GM18873 (cell line): ENCODE results near the gene FBRSL1.
"Not testable (repeated sequence)": the region's sequence is repeated elsewhere in the genome, so short reads cannot be mapped to it uniquely, and the experiment has no call there.

Source experiments
- ATAC-seq: cut with Tn5 transposase; IDR thresholded peaks from one replicate; pipeline ENCODE4 v1.9.1; 2021; ENCODE audit warnings: mild to moderate bottlenecking, moderate library complexity, moderate number of reproducible peaks; ENCODE audit not compliant: unreplicated experiment, low FRiP score

FBRSL1 gene

GRCh38 chr12:132489602-132490266, at the start of gene FBRSL1:
TSS of gene FBRSL1 (plus strand) at chr12:132490151.
- ATAC-seq, result peak; percentile 43

- not testable (repeated sequence) for ATAC-seq
Measured at GRCh38 chr12:132440420-132440819, 49.5 kb upstream of the FBRSL1 start.

- ATAC-seq, result no peak
Measured at GRCh38 chr12:132441871-132442863, 47.8 kb upstream of the FBRSL1 start.

GRCh38 chr12:132443091-132443490, 46.9 kb upstream of the FBRSL1 start:
- ATAC-seq, result no peak

GRCh38 chr12:132444283-132444682, 45.7 kb upstream of the FBRSL1 start:
- ATAC-seq, result no peak

GRCh38 chr12:132444957-132445883, 44.7 kb upstream of the FBRSL1 start:
- ATAC-seq, result no peak

- ATAC-seq, result no peak
Measured at GRCh38 chr12:132445884-132446632, 43.9 kb upstream of the FBRSL1 start.

- ATAC-seq, result no peak
Measured at GRCh38 chr12:132446633-132447326, 43.2 kb upstream of the FBRSL1 start.

GRCh38 chr12:132447327-132447720, 42.6 kb upstream of the FBRSL1 start:
- ATAC-seq, result no peak

GRCh38 chr12:132447731-132448462, 42.1 kb upstream of the FBRSL1 start:
- ATAC-seq, result no peak

GRCh38 chr12:132448463-132448820, 41.5 kb upstream of the FBRSL1 start:
- ATAC-seq, result no peak

- peak; percentile 57 for ATAC-seq
Measured at GRCh38 chr12:132449565-132450417, 40.2 kb upstream of the FBRSL1 start.

- no peak for ATAC-seq
Measured at GRCh38 chr12:132450418-132451171, 39.4 kb upstream of the FBRSL1 start.

- ATAC-seq, result no peak
Measured at GRCh38 chr12:132451172-132451835, 38.6 kb upstream of the FBRSL1 start.

GRCh38 chr12:132451836-132452195, 38.1 kb upstream of the FBRSL1 start:
- no peak for ATAC-seq

- ATAC-seq, result no peak
Measured at GRCh38 chr12:132452596-132453350, 37.2 kb upstream of the FBRSL1 start.
